Spleen (tissue), 11 donors: Measurements from ENCODE around the gene WNT9B. TPM values are rescaled to one million over a fixed set of nuclear protein-coding genes. Genes with fewer than 3 reads are reported as not detected.

Experiments used
- DNase-seq: peaks from one replicate; pipeline ENCODE4 v3.0.0-alpha.2; 2020
- H3K27ac ChIP-seq, 8 donors: fragments of 200-600 bp; sonication (generic) in 7 of 8; 1 replicate in 4 of 8; 2 replicates in 4 of 8; pipeline versions ENCODE4 v1.5.0 to v1.8.0; 2016 to 2021; ENCODE audit warnings: inconsistent platforms in 4 of 8, mild to moderate bottlenecking in 4 of 8, moderate library complexity in 1 of 8
- H3K27me3 ChIP-seq, 7 donors: fragments of 200-600 bp; sonication (generic) in 6 of 7; replicated peaks in 1 of 7; 1 replicate in 4 of 7; 2 replicates in 3 of 7; pipeline versions ENCODE4 v1.5.0 to v1.8.0; 2016 to 2021; ENCODE audit warnings: inconsistent platforms in 3 of 7, mild to moderate bottlenecking in 1 of 7
- H3K36me3 ChIP-seq, 6 donors: fragments of 200-600 bp; sonication (generic) in 5 of 6; 1 replicate in 4 of 6; 2 replicates in 2 of 6; pipeline versions ENCODE4 v1.5.0 to v1.8.0; 2016 to 2021; ENCODE audit warnings: inconsistent platforms in 2 of 6
- H3K4me1 ChIP-seq, 6 donors: fragments of 200-600 bp; sonication (generic) in 5 of 6; 1 replicate in 3 of 6; 2 replicates in 3 of 6; pipeline versions ENCODE4 v1.5.0 to v1.8.0; 2016 to 2021; ENCODE audit warnings: inconsistent platforms in 3 of 6
- H3K4me3 ChIP-seq, 8 donors: fragments of 200-600 bp; sonication (generic) in 7 of 8; 1 replicate in 4 of 8; 2 replicates in 4 of 8; pipeline versions ENCODE4 v1.5.0 to v1.8.0; 2016 to 2021; ENCODE audit warnings: inconsistent platforms in 4 of 8, mild to moderate bottlenecking in 4 of 8, moderate library complexity in 2 of 8
- H3K9me3 ChIP-seq, 8 donors: fragments of 200-600 bp; sonication (generic) in 7 of 8; 1 replicate in 4 of 8; 2 replicates in 4 of 8; pipeline versions ENCODE4 v1.5.0 to v1.8.0; 2016 to 2021; ENCODE audit warnings: inconsistent platforms in 4 of 8
- POLR2A ChIP-seq, 3 donors: fragments of 450-650 bp; IDR thresholded peaks; one replicate each; pipeline ENCODE4 v1.5.1; 2017; ENCODE audit warnings: antibody characterized with exemption in 3 of 3, mild to moderate bottlenecking in 1 of 3
- POLR2AphosphoS5 ChIP-seq, 3 donors: sonication (generic); formaldehyde crosslinking; IDR thresholded peaks; one replicate each; pipeline ENCODE4 v1.5.1; 2017; ENCODE audit warnings: antibody characterized with exemption in 3 of 3
- WGBS, 5 donors: extraction: QIAGEN DNeasy Blood & Tissue Kit in 3 of 5; methylation state at CpG; one replicate each; pipeline versions ENCODE4 v1.1.5 to v1.1.7; 2013 to 2018; 5-methylcytosine and 5-hydroxymethylcytosine counted together
- intact Hi-C: fragments of 100-400 bp; cut with DNase I; formaldehyde crosslinking; loops from one replicate; pipeline ENCODE4 v1.15.0; 2023; ENCODE audit warnings: low total_unique reads
- polyA plus RNA-seq, 3 donors: library from polyadenylated mRNA; stranded (reverse); fragments of 200-250 nt; gene quantifications; one replicate each; pipeline ENCODE4 v1.2.1, GENCODE V29; 2013
- total RNA-seq, 7 donors: library from RNA; depleted of rRNA in 3 of 7; stranded (reverse); fragments of >200 nt in 3 of 7; fragmentation: NEBNext Ultra II Directional in 4 of 7; extraction: Animal tissue kit (Norgen Biotek cat#: 25700) in 4 of 7; gene quantifications; one replicate each; pipeline versions ENCODE4 v1.1.0 to v1.2.1, GENCODE V29; 2016 to 2021
- TF ChIP-seq, protein P1 (sequence below), 11 experiments: fragments of 200-600 bp in 7 of 11; fragments of 450-650 bp in 4 of 11; sonication (generic) in 4 of 11; IDR thresholded peaks in 8 of 11; conservative IDR thresholded peaks in 3 of 11; 1 replicate in 7 of 11; 2 replicates in 4 of 11; pipeline versions ENCODE4 v1.4.0 to v1.8.0; 2016 to 2021; ENCODE audit warnings: antibody characterized with exemption in 11 of 11, inconsistent platforms in 4 of 11, mild to moderate bottlenecking in 1 of 11
- donor health status: healthy with polysubstance abuse.
- donor health status: DM: no; HTN: no; CAD: no; lungs with moderate emphysema.
- donor health status: DM: no; HTN: no; CAD: no.
- donor health status: Bipolar disorder and iron deficiency.
- donor health status: healthy.
- donor health status: DM: no; HTN: no; CAD: no.
- donor health status: DM: yes; HTN: yes; CAD: no.

WNT9B gene
- total and polyA plus RNA-seq, 10 donors: 0.03 to 13.4 (median 0.69) TPM

- peaks cover 4 to 98% (median 27%) of the 10 kb centered on the region in 7 donors for H3K27me3 ChIP-seq
- DNase-seq: peak; percentile 40
- intact Hi-C loops: no loop called here
Measured at GRCh38 chr17:46848534-46848933, 2.8 kb upstream of the WNT9B start.

DNA sequence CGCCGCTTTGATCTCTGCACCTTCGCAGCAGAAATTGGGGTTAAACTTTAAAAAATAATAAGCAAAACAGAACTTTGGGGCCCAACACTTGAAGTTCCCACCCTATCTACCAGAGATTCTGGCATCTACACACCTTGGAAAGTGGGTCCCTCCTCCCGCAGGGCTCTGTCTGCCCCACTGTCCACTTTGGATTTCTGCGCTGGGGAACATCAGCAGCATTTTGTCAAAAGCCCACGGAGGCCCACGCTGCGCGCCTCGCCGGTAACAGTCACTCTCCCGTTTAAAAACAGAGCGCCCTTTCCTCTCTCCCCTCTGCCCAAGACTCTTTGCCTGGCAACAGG is 725 bp upstream of the WNT9B start:
- Histone ChIP-seq H3K27ac (no peak overlapping the region), H3K36me3 (no peaks in the 10 kb centered on the region), H3K4me3 (peak overlapping the region in 4 of 8 donors; percentile 39 to 70 (median 49)), H3K9me3 (no peaks in the 10 kb centered on the region), H3K4me1 (peaks cover 0 to 19% (median 12%) of the 10 kb centered on the region in 6 donors), H3K27me3 (peaks cover 4 to 86% (median 28%) of the 10 kb centered on the region in 7 donors)
- 53 to 63% (median 56%) methylated on average over 13 of the region's 13 CpGs for WGBS, 5 donors
- no peak for TF ChIP-seq POLR2AphosphoS5 (IDR thresholded peaks at IDR 0.05)
- no peak for TF ChIP-seq POLR2A (IDR thresholded peaks at IDR 0.05)
- TF ChIP-seq, protein P1, sequence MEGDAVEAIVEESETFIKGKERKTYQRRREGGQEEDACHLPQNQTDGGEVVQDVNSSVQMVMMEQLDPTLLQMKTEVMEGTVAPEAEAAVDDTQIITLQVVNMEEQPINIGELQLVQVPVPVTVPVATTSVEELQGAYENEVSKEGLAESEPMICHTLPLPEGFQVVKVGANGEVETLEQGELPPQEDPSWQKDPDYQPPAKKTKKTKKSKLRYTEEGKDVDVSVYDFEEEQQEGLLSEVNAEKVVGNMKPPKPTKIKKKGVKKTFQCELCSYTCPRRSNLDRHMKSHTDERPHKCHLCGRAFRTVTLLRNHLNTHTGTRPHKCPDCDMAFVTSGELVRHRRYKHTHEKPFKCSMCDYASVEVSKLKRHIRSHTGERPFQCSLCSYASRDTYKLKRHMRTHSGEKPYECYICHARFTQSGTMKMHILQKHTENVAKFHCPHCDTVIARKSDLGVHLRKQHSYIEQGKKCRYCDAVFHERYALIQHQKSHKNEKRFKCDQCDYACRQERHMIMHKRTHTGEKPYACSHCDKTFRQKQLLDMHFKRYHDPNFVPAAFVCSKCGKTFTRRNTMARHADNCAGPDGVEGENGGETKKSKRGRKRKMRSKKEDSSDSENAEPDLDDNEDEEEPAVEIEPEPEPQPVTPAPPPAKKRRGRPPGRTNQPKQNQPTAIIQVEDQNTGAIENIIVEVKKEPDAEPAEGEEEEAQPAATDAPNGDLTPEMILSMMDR (IDR thresholded peaks at IDR 0.05 in 8 of 11, conservative IDR thresholded peaks at IDR 0.05 in 3 of 11): no peak
- no peak for DNase-seq
- intact Hi-C loops: no loop called here

More at GRCh38 chr17:46848534-46848933, 2.8 kb upstream of the WNT9B start:
- WGBS, 5 donors: 65 to 90% (median 84%) methylated on average over 5 to 6 of the region's 6 CpGs
- no peaks in the 10 kb centered on the region for H3K36me3 ChIP-seq
- peaks cover 0 to 5% (median 2%) of the 10 kb centered on the region in 8 donors for H3K9me3 ChIP-seq
- peaks cover 0 to 19% (median 12%) of the 10 kb centered on the region in 6 donors for H3K4me1 ChIP-seq
- no peak overlapping the region for H3K4me3 ChIP-seq
- no peak for TF ChIP-seq POLR2AphosphoS5 (IDR thresholded peaks at IDR 0.05)
- H3K27ac ChIP-seq: no peak overlapping the region

- WGBS, 5 donors: 82 to 94% (median 88%) methylated on average over 6 of the region's 6 CpGs
Measured at GRCh38 chr17:46853896-46854444, 2.6 kb downstream of the WNT9B start.

GRCh38 chr17:46854515-46854914 is 3.1 kb downstream of the WNT9B start:
- H3K4me3 ChIP-seq: no peak overlapping the region
- no peaks in the 10 kb centered on the region for H3K9me3 ChIP-seq
- H3K36me3 ChIP-seq: no peaks in the 10 kb centered on the region
- peaks cover 4 to 57% (median 28%) of the 10 kb centered on the region in 7 donors for H3K27me3 ChIP-seq
- peaks cover 0 to 19% (median 12%) of the 10 kb centered on the region in 6 donors for H3K4me1 ChIP-seq
- no peak overlapping the region for H3K27ac ChIP-seq
- peak; percentile 8 for DNase-seq
- intact Hi-C loops: no loop called here
- TF ChIP-seq, protein P1 (IDR thresholded peaks at IDR 0.05 in 8 of 11, conservative IDR thresholded peaks at IDR 0.05 in 3 of 11): no peak
- TF ChIP-seq POLR2AphosphoS5 (IDR thresholded peaks at IDR 0.05) (no peak), POLR2A (IDR thresholded peaks at IDR 0.05) (no peak)
- WGBS, 5 donors: 91 to 99% (median 93%) methylated on average over 3 of the region's 3 CpGs

More at GRCh38 chr17:46853896-46854444, 2.6 kb downstream of the WNT9B start:
- Histone ChIP-seq H3K36me3 (no peaks in the 10 kb centered on the region), H3K9me3 (no peaks in the 10 kb centered on the region), H3K27me3 (peaks cover 4 to 62% (median 28%) of the 10 kb centered on the region in 7 donors), H3K4me3 (no peak overlapping the region), H3K4me1 (peaks cover 0 to 19% (median 12%) of the 10 kb centered on the region in 6 donors), H3K27ac (no peak overlapping the region)
- TF ChIP-seq POLR2AphosphoS5 (IDR thresholded peaks at IDR 0.05) (no peak), POLR2A (IDR thresholded peaks at IDR 0.05) (no peak)
- TF ChIP-seq, protein P1 (IDR thresholded peaks at IDR 0.05 in 8 of 11, conservative IDR thresholded peaks at IDR 0.05 in 3 of 11): no peak
- peak; percentile 2 for DNase-seq
- intact Hi-C loops: no loop called here
